Vagina (tissue), 2 donors: Measurements from ENCODE around the gene MAGEA8. TPM values are rescaled to one million over a fixed set of nuclear protein-coding genes. Genes with fewer than 3 reads are reported as not detected.

Experiments used
- DNase-seq, 2 donors: peaks; one replicate each; pipeline ENCODE4 v3.0.0-alpha.2; 2017; ENCODE audit errors: extremely low spot score in 2 of 2
- H3K27ac ChIP-seq: fragments of 200-600 bp; sonication (generic); one replicate; pipeline ENCODE4 v1.5.1; 2019
- H3K27me3 ChIP-seq: fragments of 200-600 bp; sonication (generic); one replicate; pipeline ENCODE4 v1.5.1; 2019
- H3K36me3 ChIP-seq, 2 donors: fragments of 200-600 bp; sonication (generic); one replicate each; pipeline ENCODE4 v1.5.1; 2017 to 2019
- H3K4me1 ChIP-seq: fragments of 200-600 bp; sonication (generic); one replicate; pipeline ENCODE4 v1.5.1; 2019
- H3K4me3 ChIP-seq, 2 donors: fragments of 200-600 bp; sonication (generic); 1 replicate in 1 of 2; 2 replicates in 1 of 2; pipeline ENCODE4 v1.5.1; 2016 to 2019
- H3K9me3 ChIP-seq: fragments of 200-600 bp; sonication (generic); one replicate; pipeline ENCODE4 v1.5.1; 2019
- CTCF ChIP-seq, 3 experiments: fragments of 450-650 bp in 2 of 3; fragments of 200-600 bp in 1 of 3; sonication (generic) in 1 of 3; IDR thresholded peaks; one replicate each; pipeline ENCODE4 v1.5.1; 2017 to 2019; ENCODE audit warnings: antibody characterized with exemption in 3 of 3, mild to moderate bottlenecking in 2 of 3, moderate library complexity in 2 of 3
- POLR2A ChIP-seq, 2 donors: fragments of 450-650 bp; IDR thresholded peaks; one replicate each; pipeline ENCODE4 v1.6.1; 2017; ENCODE audit warnings: antibody characterized with exemption in 2 of 2, mild to moderate bottlenecking in 2 of 2, moderate library complexity in 2 of 2
- POLR2AphosphoS5 ChIP-seq, 2 donors: sonication (generic); formaldehyde crosslinking; IDR thresholded peaks; one replicate each; pipeline ENCODE4 v1.9.0; 2017; ENCODE audit warnings: antibody characterized with exemption in 2 of 2, mild to moderate bottlenecking in 2 of 2, low read depth in 1 of 2; ENCODE audit not compliant: insufficient read depth in 1 of 2
- intact Hi-C: fragments of 100-400 bp; cut with DNase I; formaldehyde crosslinking; loops from one replicate; pipeline ENCODE4 v1.15.1; 2023
- total RNA-seq: library from RNA; depleted of rRNA; stranded (reverse); fragments of >200 nt; gene quantifications from one replicate; pipeline ENCODE4 v1.2.3, GENCODE V29; 2016

Gene MAGEA8
- total RNA-seq, 1 donor from 2014 or later, result not detected

GRCh38 chrX:149841929-149842328 lies 39.1 kb upstream of the MAGEA8 start:
- H3K9me3 ChIP-seq, result no peaks in the 10 kb centered on the region
- TF ChIP-seq POLR2AphosphoS5 (IDR thresholded peaks at IDR 0.05; ENCODE audit: insufficient read depth in 1 of 2, low read depth in 1 of 2), result no peak
- no peak for TF ChIP-seq POLR2A (IDR thresholded peaks at IDR 0.05)
- TF ChIP-seq CTCF (IDR thresholded peaks at IDR 0.05), result no peak
- no peak overlapping the region for H3K4me3 ChIP-seq
- no peak overlapping the region for H3K27ac ChIP-seq
- H3K36me3 ChIP-seq, result no peaks in the 10 kb centered on the region
- DNase-seq, result no peak
- no peaks in the 10 kb centered on the region for H3K4me1 ChIP-seq
- intact Hi-C loops, result no loop called here
- H3K27me3 ChIP-seq, result no peaks in the 10 kb centered on the region

- H3K4me1 ChIP-seq, result no peaks in the 10 kb centered on the region
- intact Hi-C loops, result no loop called here
- no peak overlapping the region for H3K27ac ChIP-seq
- TF ChIP-seq POLR2A (IDR thresholded peaks at IDR 0.05) (no peak), POLR2AphosphoS5 (IDR thresholded peaks at IDR 0.05; ENCODE audit: insufficient read depth in 1 of 2, low read depth in 1 of 2) (no peak), CTCF (IDR thresholded peaks at IDR 0.05) (no peak)
- H3K9me3 ChIP-seq, result no peaks in the 10 kb centered on the region
- H3K4me3 ChIP-seq, result no peak overlapping the region
- no peak for DNase-seq
- H3K27me3 ChIP-seq, result no peaks in the 10 kb centered on the region
- no peaks in the 10 kb centered on the region for H3K36me3 ChIP-seq
These were observed 35.6 kb upstream of the MAGEA8 start for GRCh38 chrX:149845385-149845784.

GRCh38 chrX:149846789-149847188 lies 34.2 kb upstream of the MAGEA8 start:
- intact Hi-C loops, result no loop called here
- H3K4me1 ChIP-seq, result no peaks in the 10 kb centered on the region
- TF ChIP-seq CTCF (IDR thresholded peaks at IDR 0.05), result no peak
- H3K27ac ChIP-seq, result no peak overlapping the region
- no peaks in the 10 kb centered on the region for H3K27me3 ChIP-seq
- no peaks in the 10 kb centered on the region for H3K9me3 ChIP-seq
- no peak for DNase-seq
- H3K4me3 ChIP-seq, result no peak overlapping the region
- no peaks in the 10 kb centered on the region for H3K36me3 ChIP-seq

GRCh38 chrX:149848855-149849254 lies 32.1 kb upstream of the MAGEA8 start:
- no peak overlapping the region for H3K27ac ChIP-seq
- no peak overlapping the region for H3K4me3 ChIP-seq
- no peaks in the 10 kb centered on the region for H3K36me3 ChIP-seq
- TF ChIP-seq CTCF (IDR thresholded peaks at IDR 0.05) (no peak), POLR2A (IDR thresholded peaks at IDR 0.05) (no peak), POLR2AphosphoS5 (IDR thresholded peaks at IDR 0.05; ENCODE audit: insufficient read depth in 1 of 2, low read depth in 1 of 2) (no peak)
- H3K9me3 ChIP-seq, result no peaks in the 10 kb centered on the region
- no peaks in the 10 kb centered on the region for H3K4me1 ChIP-seq
- DNase-seq, result no peak
- H3K27me3 ChIP-seq, result no peaks in the 10 kb centered on the region
- intact Hi-C loops, result no loop called here

GRCh38 chrX:149849787-149850186 lies 31.2 kb upstream of the MAGEA8 start:
- intact Hi-C loops, result no loop called here
- no peaks in the 10 kb centered on the region for H3K9me3 ChIP-seq
- DNase-seq, result no peak
- TF ChIP-seq CTCF (IDR thresholded peaks at IDR 0.05) (no peak), POLR2AphosphoS5 (IDR thresholded peaks at IDR 0.05; ENCODE audit: insufficient read depth in 1 of 2, low read depth in 1 of 2) (no peak), POLR2A (IDR thresholded peaks at IDR 0.05) (no peak)
- H3K27me3 ChIP-seq, result no peaks in the 10 kb centered on the region
- H3K27ac ChIP-seq, result no peak overlapping the region
- H3K36me3 ChIP-seq, result no peaks in the 10 kb centered on the region
- H3K4me1 ChIP-seq, result no peaks in the 10 kb centered on the region
- no peak overlapping the region for H3K4me3 ChIP-seq
